OCI-LY1 (cell line): ENCODE data around the gene SNRPA1.
"Not testable (repeated sequence)": the region's sequence is repeated elsewhere in the genome, so short reads cannot be mapped to it uniquely, and the experiment has no call there.

ENCODE experiments used
- H2AFZ ChIP-seq: fragments of 200-600 bp; sonication (generic), shearing (Covaris generic); 2 replicates; pipeline ENCODE4 v1.6.0; 2014; ENCODE audit warnings: antibody characterized with exemption, mild to moderate bottlenecking, low read length
- H3F3A ChIP-seq: fragments of 200-600 bp; sonication (generic), shearing (Covaris generic); 2 replicates; pipeline ENCODE4 v1.6.0; 2014; ENCODE audit warnings: mild to moderate bottlenecking, antibody characterized with exemption, low read length, moderate library complexity; ENCODE audit not compliant: insufficient read depth
- H3K27ac ChIP-seq: fragments of 200-600 bp; sonication (generic); 2 replicates; pipeline ENCODE4 v1.5.1; 2014; ENCODE audit warnings: low read length, mixed run types, mild to moderate bottlenecking, low read depth; ENCODE audit not compliant: poor library complexity, severe bottlenecking
- H3K27me3 ChIP-seq: fragments of 200-600 bp; sonication (generic); 2 replicates; pipeline ENCODE4 v1.6.0; 2014; ENCODE audit warnings: antibody characterized with exemption, mild to moderate bottlenecking, low read length, moderate library complexity; ENCODE audit not compliant: insufficient read depth
- H3K36me3 ChIP-seq: fragments of 200-600 bp; sonication (generic); 2 replicates; pipeline ENCODE4 v1.6.1; 2014; ENCODE audit warnings: mild to moderate bottlenecking, antibody characterized with exemption, low read length, moderate library complexity, mixed read lengths; ENCODE audit not compliant: insufficient read depth
- H3K4me1 ChIP-seq: fragments of 200-600 bp; sonication (generic); 2 replicates; pipeline ENCODE4 v1.5.1; 2014; ENCODE audit warnings: mild to moderate bottlenecking, low read length, moderate library complexity; ENCODE audit not compliant: insufficient read depth, severe bottlenecking
- H3K4me2 ChIP-seq: fragments of 200-600 bp; sonication (generic), shearing (Covaris generic); 2 replicates; pipeline ENCODE4 v1.6.1; 2014; ENCODE audit warnings: low read length
- H3K4me3 ChIP-seq: fragments of 200-600 bp; sonication (generic); 2 replicates; pipeline ENCODE4 v1.5.1; 2014; ENCODE audit warnings: low read length, low read depth, mild to moderate bottlenecking, mixed read lengths; ENCODE audit not compliant: poor library complexity, severe bottlenecking
- H3K79me2 ChIP-seq: fragments of 200-600 bp; shearing (Covaris generic); 2 replicates; pipeline ENCODE4 v1.6.1; 2016; ENCODE audit warnings: mixed run types, low read length, mixed read lengths; ENCODE audit not compliant: insufficient read depth
- H3K9ac ChIP-seq: fragments of 200-600 bp; sonication (generic), shearing (Covaris generic); 2 replicates; pipeline ENCODE4 v1.6.1; 2014; ENCODE audit warnings: mild to moderate bottlenecking, low read length, mixed read lengths
- H3K9me2 ChIP-seq: fragments of 200-600 bp; sonication (generic), shearing (Covaris generic); 2 replicates; pipeline ENCODE4 v1.6.1; 2014; ENCODE audit warnings: low read depth, mild to moderate bottlenecking, low read length, mixed read lengths
- H3K9me3 ChIP-seq: fragments of 200-600 bp; shearing (Covaris generic); 2 replicates; pipeline ENCODE4 v1.6.1; 2014; ENCODE audit warnings: low read length, mixed read lengths
- H4K20me1 ChIP-seq: fragments of 200-600 bp; sonication (generic), shearing (Covaris generic); 2 replicates; pipeline ENCODE4 v1.6.0; 2016; ENCODE audit warnings: mild to moderate bottlenecking, low read length; ENCODE audit not compliant: insufficient read depth
- EZH2 ChIP-seq: fragments of 200-600 bp; sonication (generic), shearing (Covaris generic); IDR thresholded peaks from 2 replicates; pipeline ENCODE4 v1.8.0; 2017; ENCODE audit warnings: borderline replicate concordance, mixed run types, mild to moderate bottlenecking, antibody characterized with exemption, low read length, moderate library complexity, mixed read lengths
- TF ChIP-seq, protein P1 (sequence below): fragments of 200-600 bp; sonication (generic), shearing (Covaris generic); IDR thresholded peaks from 2 replicates; pipeline ENCODE4 v1.5.1; 2017; ENCODE audit warnings: mild to moderate bottlenecking, antibody characterized with exemption, low read length, moderate library complexity, mixed read lengths

The SNRPA1 gene

DNA sequence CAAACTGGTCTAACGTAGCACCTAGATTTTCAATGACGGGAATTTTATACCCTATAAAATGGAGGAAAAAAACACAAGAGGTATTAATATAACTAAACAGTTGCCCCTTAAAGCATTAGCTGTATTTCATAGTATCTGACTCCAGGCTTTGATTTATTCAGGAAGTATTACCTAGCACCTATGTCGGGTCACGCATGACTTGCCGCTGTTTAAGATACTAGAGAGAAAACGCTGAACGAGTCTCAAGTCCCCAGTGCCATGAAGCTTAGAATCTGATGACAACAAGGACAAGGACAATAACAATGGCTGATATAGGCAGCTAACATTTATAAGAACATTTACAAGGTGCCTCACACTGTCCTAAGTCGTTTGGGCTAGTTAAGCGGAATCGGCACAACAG is 1.9 kb downstream of the SNRPA1 start:
- TF ChIP-seq, protein P1, sequence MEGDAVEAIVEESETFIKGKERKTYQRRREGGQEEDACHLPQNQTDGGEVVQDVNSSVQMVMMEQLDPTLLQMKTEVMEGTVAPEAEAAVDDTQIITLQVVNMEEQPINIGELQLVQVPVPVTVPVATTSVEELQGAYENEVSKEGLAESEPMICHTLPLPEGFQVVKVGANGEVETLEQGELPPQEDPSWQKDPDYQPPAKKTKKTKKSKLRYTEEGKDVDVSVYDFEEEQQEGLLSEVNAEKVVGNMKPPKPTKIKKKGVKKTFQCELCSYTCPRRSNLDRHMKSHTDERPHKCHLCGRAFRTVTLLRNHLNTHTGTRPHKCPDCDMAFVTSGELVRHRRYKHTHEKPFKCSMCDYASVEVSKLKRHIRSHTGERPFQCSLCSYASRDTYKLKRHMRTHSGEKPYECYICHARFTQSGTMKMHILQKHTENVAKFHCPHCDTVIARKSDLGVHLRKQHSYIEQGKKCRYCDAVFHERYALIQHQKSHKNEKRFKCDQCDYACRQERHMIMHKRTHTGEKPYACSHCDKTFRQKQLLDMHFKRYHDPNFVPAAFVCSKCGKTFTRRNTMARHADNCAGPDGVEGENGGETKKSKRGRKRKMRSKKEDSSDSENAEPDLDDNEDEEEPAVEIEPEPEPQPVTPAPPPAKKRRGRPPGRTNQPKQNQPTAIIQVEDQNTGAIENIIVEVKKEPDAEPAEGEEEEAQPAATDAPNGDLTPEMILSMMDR: no peak
- TF ChIP-seq EZH2: no peak
- Histone ChIP-seq H3K4me1 (peaks cover 32% of the 10 kb centered on the region), H3K79me2 (peaks cover 61% of the 10 kb centered on the region), H3K4me2 (peak overlapping the region; percentile 98), H3F3A (no peaks in the 10 kb centered on the region), H2AFZ (no peak overlapping the region), H4K20me1 (0 out of 2 replicates have a peak, but pooled peaks cover 9% of the 10 kb centered on the region), H3K27ac (peak overlapping the region; percentile 78), H3K27me3 (no peaks in the 10 kb centered on the region), H3K9me3 (no peaks in the 10 kb centered on the region), H3K4me3 (peak overlapping the region; percentile 98), H3K36me3 (peaks cover 45% of the 10 kb centered on the region), H3K9me2 (no peaks in the 10 kb centered on the region), H3K9ac (peak overlapping the region; percentile 94)

GRCh38 chr15:101288905-101289513 is 6.0 kb downstream of the SNRPA1 start:
- H3K27ac ChIP-seq: no peak overlapping the region
- H3K4me2 ChIP-seq: no peak overlapping the region
- H2AFZ ChIP-seq: no peak overlapping the region
- no peaks in the 10 kb centered on the region for H3K9me3 ChIP-seq
- TF ChIP-seq EZH2: no peak
- TF ChIP-seq, protein P1: peak; percentile 70
- peaks cover 60% of the 10 kb centered on the region for H3K79me2 ChIP-seq
- no peaks in the 10 kb centered on the region for H3K9me2 ChIP-seq
- H3K4me3 ChIP-seq: no peak overlapping the region
- 0 out of 2 replicates have a peak, but pooled peaks cover 9% of the 10 kb centered on the region for H4K20me1 ChIP-seq
- H3K4me1 ChIP-seq: peaks cover 21% of the 10 kb centered on the region
- H3K9ac ChIP-seq: no peak overlapping the region
- no peaks in the 10 kb centered on the region for H3K27me3 ChIP-seq
- H3K36me3 ChIP-seq: peaks cover 86% of the 10 kb centered on the region
- H3F3A ChIP-seq: no peaks in the 10 kb centered on the region

DNA sequence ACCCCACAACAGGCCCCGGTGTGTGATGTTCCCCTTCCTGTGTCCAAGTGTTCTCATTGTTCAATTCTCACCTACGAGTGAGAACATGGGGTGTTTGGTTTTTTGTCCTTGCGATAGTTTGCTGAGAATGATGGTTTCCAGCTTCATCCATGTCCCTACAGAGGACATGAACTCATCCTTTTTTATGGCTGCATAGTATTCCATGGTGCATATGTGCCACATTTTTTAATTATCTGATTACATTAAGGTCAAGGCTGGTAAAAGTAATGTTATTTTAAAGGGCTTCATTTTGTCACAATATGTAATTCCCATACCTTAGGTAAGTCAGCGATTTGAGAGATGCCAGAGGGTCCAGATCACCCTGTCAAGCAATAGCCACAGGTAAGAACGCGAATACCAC is 7.7 kb downstream of the SNRPA1 start:
- peaks cover 99% of the 10 kb centered on the region for H3K36me3 ChIP-seq
- peaks cover 43% of the 10 kb centered on the region for H3K79me2 ChIP-seq
- not testable (repeated sequence) for H2AFZ ChIP-seq

DNA sequence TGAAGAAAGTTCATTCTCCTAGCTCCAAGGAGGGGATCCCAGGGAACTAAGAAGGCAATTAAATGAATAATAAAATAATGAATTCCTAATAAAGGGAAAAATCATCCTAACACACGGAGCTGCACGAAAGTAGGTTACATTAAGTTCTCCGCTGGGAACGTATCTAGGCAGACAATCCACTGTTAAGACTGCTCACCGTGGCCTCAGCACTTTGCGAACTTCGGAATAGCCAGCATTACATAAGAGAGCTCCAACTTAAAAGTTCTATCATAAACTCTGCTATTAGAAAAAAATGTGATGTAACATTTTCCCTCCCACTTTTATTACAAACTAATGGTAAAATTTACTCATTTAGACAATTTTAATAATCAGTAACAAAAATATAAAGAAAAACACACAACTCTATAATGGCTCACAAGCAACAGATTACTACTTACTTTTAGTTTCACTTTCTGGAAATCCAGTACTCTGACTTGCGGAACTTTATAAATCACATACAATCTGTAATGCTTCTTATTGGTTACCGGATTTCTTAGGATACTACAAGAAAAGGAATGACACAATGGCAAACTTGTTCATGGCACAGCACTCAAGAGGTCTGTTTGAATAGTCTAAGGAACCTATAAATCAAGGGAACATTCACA is 8.5 kb downstream of the SNRPA1 start:
- H3K27me3 ChIP-seq: no peaks in the 10 kb centered on the region
- H3K4me1 ChIP-seq: no peaks in the 10 kb centered on the region
- no peak overlapping the region for H3K4me3 ChIP-seq
- no peak overlapping the region for H2AFZ ChIP-seq
- H3F3A ChIP-seq: no peaks in the 10 kb centered on the region
- peaks cover 36% of the 10 kb centered on the region for H3K79me2 ChIP-seq
- TF ChIP-seq, protein P1: no peak
- no peak for TF ChIP-seq EZH2
- H3K9me2 ChIP-seq: no peaks in the 10 kb centered on the region
- H3K36me3 ChIP-seq: peaks cover 99% of the 10 kb centered on the region
- 0 out of 2 replicates have a peak, but pooled peaks cover 3% of the 10 kb centered on the region for H4K20me1 ChIP-seq
- no peak overlapping the region for H3K4me2 ChIP-seq
- no peak overlapping the region for H3K27ac ChIP-seq
- no peak overlapping the region for H3K9ac ChIP-seq
- no peaks in the 10 kb centered on the region for H3K9me3 ChIP-seq

More for the DNA sequence above, 7.7 kb downstream of the SNRPA1 start:
- not testable (repeated sequence) for H3K9me3 ChIP-seq, H3K4me2 ChIP-seq, H3K9ac ChIP-seq, H3K27me3 ChIP-seq, H3K4me3 ChIP-seq, H3K9me2 ChIP-seq, H3K27ac ChIP-seq, H3K4me1 ChIP-seq, H3F3A ChIP-seq, H4K20me1 ChIP-seq
